Adrenal gland (tissue), 12 donors: ENCODE results near the gene C5orf24. TPM values are rescaled to one million over a fixed set of nuclear protein-coding genes. Genes with fewer than 3 reads are reported as not detected.
"Not testable (repeated sequence)": the region's sequence is repeated elsewhere in the genome, so short reads cannot be mapped to it uniquely, and the experiment has no call there.

Experiments
- DNase-seq, 7 donors: peaks; one replicate each; pipeline ENCODE4 v3.0.0-alpha.2; 2019 to 2020
- H3K27ac ChIP-seq, 5 donors: fragments of 200-600 bp; sonication (generic) in 4 of 5; 1 replicate in 3 of 5; 2 replicates in 2 of 5; pipeline versions ENCODE4 v1.5.1 to v1.8.0; 2016 to 2020; ENCODE audit warnings: mild to moderate bottlenecking in 1 of 5
- H3K27me3 ChIP-seq: fragments of 200-600 bp; 2 replicates; pipeline ENCODE4 v1.8.0; 2021
- H3K36me3 ChIP-seq, 2 donors: fragments of 200-600 bp; replicated peaks in 1 of 2; 1 replicate in 1 of 2; 2 replicates in 1 of 2; pipeline versions ENCODE4 v1.5.1 to v1.8.0; 2018 to 2022
- H3K4me1 ChIP-seq, 2 donors: fragments of 200-600 bp; replicated peaks in 1 of 2; 1 replicate in 1 of 2; 2 replicates in 1 of 2; pipeline versions ENCODE4 v1.5.1 to v1.8.0; 2018 to 2021
- H3K4me3 ChIP-seq, 4 donors: fragments of 200-600 bp; sonication (generic) in 3 of 4; one replicate each; pipeline ENCODE4 v1.5.1; 2016 to 2018
- H3K9me3 ChIP-seq, 3 donors: fragments of 200-600 bp; sonication (generic) in 1 of 3; replicated peaks in 1 of 3; 1 replicate in 2 of 3; 2 replicates in 1 of 3; pipeline versions ENCODE4 v1.5.1 to v1.8.0; 2016 to 2021
- CTCF ChIP-seq, 6 experiments: fragments of 450-650 bp in 4 of 6; fragments of 200-600 bp in 2 of 6; sonication (generic) in 1 of 6; IDR thresholded peaks; 1 replicate in 5 of 6; 2 replicates in 1 of 6; pipeline versions ENCODE4 v1.5.1 to v1.8.0; 2016 to 2021; ENCODE audit warnings: antibody characterized with exemption in 6 of 6, mild to moderate bottlenecking in 2 of 6, moderate library complexity in 1 of 6
- POLR2A ChIP-seq, 2 donors: fragments of 450-650 bp; IDR thresholded peaks; one replicate each; pipeline ENCODE4 v1.6.1; 2017; ENCODE audit warnings: antibody characterized with exemption in 2 of 2, mild to moderate bottlenecking in 2 of 2, moderate library complexity in 1 of 2
- WGBS, 4 donors: extraction: QIAGEN DNeasy Blood & Tissue Kit in 2 of 4; methylation state at CpG; one replicate each; pipeline versions ENCODE4 v1.1.5 to v1.1.7; 2013 to 2017; 5-methylcytosine and 5-hydroxymethylcytosine counted together
- intact Hi-C, 2 donors: fragments of 100-400 bp; cut with DNase I; formaldehyde crosslinking; loops; one replicate each; pipeline versions ENCODE4 v1.14.1 to v1.15.0; 2022 to 2023
- polyA plus RNA-seq, 3 donors: library from polyadenylated mRNA; stranded (reverse); fragments of 200-250 nt in 2 of 3; fragments of 350-450 nt in 1 of 3; fragmentation: Illumina TruSeq in 1 of 3; extraction: RNeasy Lipid Tissue Mini Kit (QIAGEN cat#74804) in 1 of 3; gene quantifications; one replicate each; pipeline ENCODE4 v1.2.3, GENCODE V29; 2013 to 2014
- total RNA-seq, 9 donors: library from RNA; depleted of rRNA in 4 of 9; stranded (reverse); fragments of >200 nt in 4 of 9; fragments of 120-200 nt in 1 of 9; fragmentation: NEBNext Ultra II Directional in 1 of 9; extraction: Animal tissue kit (Norgen Biotek cat#: 25700) in 1 of 9; gene quantifications; one replicate each; pipeline versions ENCODE4 v1.1.0 to v1.2.4, GENCODE V29; 2013 to 2023
- donor health status: healthy with polysubstance abuse.
- donor health status: Bipolar disorder and iron deficiency.
- donor health status: DM: yes; HTN: yes; CAD: no.
- donor health status: DM: no; HTN: no; CAD: no.
- donor health status: DM: no; HTN: no; CAD: no.
- donor health status: DM: yes; HTN: yes; CAD: no.

The C5orf24 gene
- total and polyA plus RNA-seq, 12 donors = 13.5 to 68.2 (median 42.4) TPM

DNA sequence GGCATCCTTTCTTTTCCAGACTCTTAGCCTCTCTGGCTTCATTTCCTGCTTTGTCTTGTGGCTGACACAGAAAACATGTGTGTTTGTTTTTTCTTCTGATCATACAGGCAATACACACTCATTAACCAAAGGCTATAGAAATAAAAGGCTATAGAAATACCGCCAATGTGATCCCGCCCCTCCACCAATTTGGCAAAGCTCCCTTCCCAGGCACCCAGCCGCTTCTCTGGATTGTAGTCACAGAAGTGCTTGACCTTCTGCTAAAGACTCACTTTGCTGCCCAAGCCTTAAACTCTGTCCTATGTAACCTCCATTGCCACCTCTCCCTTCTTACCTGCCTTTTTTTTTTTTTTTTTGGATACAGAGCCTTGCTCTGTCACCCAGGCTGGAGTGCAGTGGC lies 33.7 kb downstream of the C5orf24 start:
- 67 to 91% (median 73%) methylated on average over 3 of the region's 3 CpGs for WGBS, 4 donors
- Histone ChIP-seq H3K36me3 (no peaks in the 10 kb centered on the region), H3K27me3 (no peaks in the 10 kb centered on the region), H3K9me3 (no peaks in the 10 kb centered on the region), H3K27ac (no peak overlapping the region), H3K4me3 (no peak overlapping the region), H3K4me1 (peaks cover 0 to 31% of the 10 kb centered on the region in 2 donors)
- no peak for TF ChIP-seq CTCF (IDR thresholded peaks at IDR 0.05)
- no peak for DNase-seq
- intact Hi-C loops = no loop called here

- intact Hi-C loops, DNase-seq, H3K9me3 ChIP-seq, H3K4me3 ChIP-seq, H3K27ac ChIP-seq, H3K36me3 ChIP-seq, H3K27me3 ChIP-seq: not testable (repeated sequence)
- peaks cover 0 to 21% of the 10 kb centered on the region in 2 donors for H3K4me1 ChIP-seq
- 67 to 95% (median 76%) methylated on average over 1 to 2 of the region's 3 CpGs for WGBS, 4 donors
Measured at GRCh38 chr5:134880937-134881336, 35.2 kb downstream of the C5orf24 start.

GRCh38 chr5:134881711-134882110 lies 35.9 kb downstream of the C5orf24 start:
- H3K4me3 ChIP-seq, H3K36me3 ChIP-seq, H3K9me3 ChIP-seq, DNase-seq, H3K27ac ChIP-seq, H3K27me3 ChIP-seq, intact Hi-C loops: not testable (repeated sequence)
- 91 to 96% methylated on average over 15 to 23 of the region's 30 CpGs; no CpG with 5 or more reads in 2 of the 4 donors for WGBS, 4 donors
- peaks cover 0 to 15% of the 10 kb centered on the region in 2 donors for H3K4me1 ChIP-seq

- intact Hi-C loops = no loop called here
- Histone ChIP-seq H3K36me3 (peaks cover 0 to 13% of the 10 kb centered on the region in 2 donors), H3K4me3 (no peak overlapping the region), H3K27me3 (no peaks in the 10 kb centered on the region), H3K4me1 (no peaks in the 10 kb centered on the region), H3K9me3 (no peaks in the 10 kb centered on the region), H3K27ac (no peak overlapping the region)
- WGBS, 4 donors = 88 to 95% (median 90%) methylated on average over 14 of the region's 14 CpGs
- no peak for DNase-seq
- no peak for TF ChIP-seq POLR2A (IDR thresholded peaks at IDR 0.05)
- TF ChIP-seq CTCF (IDR thresholded peaks at IDR 0.05) = no peak
Measured at GRCh38 chr5:134887593-134888159, 41.9 kb downstream of the C5orf24 start.

GRCh38 chr5:134889335-134889734 lies 43.6 kb downstream of the C5orf24 start:
- no peak for TF ChIP-seq POLR2A (IDR thresholded peaks at IDR 0.05)
- no peak for TF ChIP-seq CTCF (IDR thresholded peaks at IDR 0.05)
- Histone ChIP-seq H3K4me3 (no peak overlapping the region), H3K27me3 (no peaks in the 10 kb centered on the region), H3K27ac (no peak overlapping the region), H3K36me3 (peaks cover 0 to 13% of the 10 kb centered on the region in 2 donors), H3K9me3 (no peaks in the 10 kb centered on the region), H3K4me1 (peaks cover 3 to 6% of the 10 kb centered on the region in 2 donors)
- intact Hi-C loops = no loop called here
- DNase-seq = no peak
- 91 to 98% (median 97%) methylated on average over 8 of the region's 8 CpGs for WGBS, 4 donors
